HG02852 (cell line): Measurements from ENCODE around the gene NATD1.

ENCODE experiments used
- ATAC-seq: cut with Tn5 transposase; IDR thresholded peaks from one replicate; pipeline ENCODE4 v1.9.1; 2021; ENCODE audit warnings: mild to moderate bottlenecking, moderate library complexity; ENCODE audit not compliant: unreplicated experiment

The NATD1 gene

DNA sequence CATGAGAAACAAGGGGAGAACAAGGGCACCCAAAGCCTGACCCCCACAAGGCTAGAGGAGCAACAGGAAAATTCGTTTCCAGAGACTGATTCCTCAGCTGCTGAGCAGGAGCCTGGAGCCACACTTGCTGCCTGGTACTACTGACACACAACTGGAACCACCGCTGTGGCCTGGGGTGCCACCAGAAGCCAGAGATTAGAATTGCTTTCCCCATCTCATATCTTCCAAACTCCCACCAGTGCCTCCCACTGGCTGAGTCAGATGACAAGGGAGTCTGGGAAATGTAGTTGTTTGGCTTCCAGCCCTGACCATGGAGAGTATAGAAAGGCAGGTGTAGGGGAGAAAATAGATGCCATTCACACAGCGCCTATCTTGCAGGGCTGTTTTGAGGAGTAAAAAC lies 35.1 kb downstream of the NATD1 start:
- no peak for ATAC-seq

DNA sequence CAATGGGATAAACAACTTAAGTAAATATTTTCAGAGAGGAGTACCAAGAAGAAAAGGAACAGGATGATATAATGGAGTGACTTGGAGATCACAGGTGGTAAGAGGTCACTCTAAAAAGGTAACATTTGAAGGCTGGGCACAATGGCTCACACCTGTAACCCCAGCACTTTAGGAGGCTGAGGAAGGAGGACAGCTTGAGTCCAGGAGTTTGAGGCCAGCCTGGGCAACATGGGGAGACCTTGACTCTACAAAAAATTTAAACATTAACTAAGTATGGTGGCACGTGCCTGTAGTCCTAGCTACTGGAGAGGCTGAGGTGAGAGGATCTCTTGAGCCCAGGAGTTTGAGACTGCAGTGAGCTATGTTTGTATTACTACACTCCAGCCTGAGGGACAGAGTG lies 35.9 kb downstream of the NATD1 start:
- no peak for ATAC-seq

DNA sequence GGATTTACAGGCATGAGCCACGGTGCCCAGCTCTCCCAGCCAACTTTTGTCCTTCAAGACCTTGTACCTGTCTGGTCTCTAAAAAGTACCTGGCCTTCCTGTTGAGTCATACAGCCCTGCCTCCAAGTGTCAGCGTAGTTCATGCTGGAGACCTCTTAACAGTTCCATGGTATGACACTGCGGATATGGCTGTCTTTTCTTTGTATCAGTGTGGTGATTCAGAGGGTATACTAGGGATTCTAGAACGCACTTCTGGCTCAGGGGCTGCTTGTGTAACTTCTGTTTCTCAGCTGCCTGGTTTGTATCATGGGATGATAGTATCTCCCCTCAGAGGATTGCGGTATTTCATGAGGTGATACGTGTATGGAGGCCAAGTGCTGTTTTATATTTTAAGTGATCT lies 37.3 kb downstream of the NATD1 start:
- no peak for ATAC-seq

DNA sequence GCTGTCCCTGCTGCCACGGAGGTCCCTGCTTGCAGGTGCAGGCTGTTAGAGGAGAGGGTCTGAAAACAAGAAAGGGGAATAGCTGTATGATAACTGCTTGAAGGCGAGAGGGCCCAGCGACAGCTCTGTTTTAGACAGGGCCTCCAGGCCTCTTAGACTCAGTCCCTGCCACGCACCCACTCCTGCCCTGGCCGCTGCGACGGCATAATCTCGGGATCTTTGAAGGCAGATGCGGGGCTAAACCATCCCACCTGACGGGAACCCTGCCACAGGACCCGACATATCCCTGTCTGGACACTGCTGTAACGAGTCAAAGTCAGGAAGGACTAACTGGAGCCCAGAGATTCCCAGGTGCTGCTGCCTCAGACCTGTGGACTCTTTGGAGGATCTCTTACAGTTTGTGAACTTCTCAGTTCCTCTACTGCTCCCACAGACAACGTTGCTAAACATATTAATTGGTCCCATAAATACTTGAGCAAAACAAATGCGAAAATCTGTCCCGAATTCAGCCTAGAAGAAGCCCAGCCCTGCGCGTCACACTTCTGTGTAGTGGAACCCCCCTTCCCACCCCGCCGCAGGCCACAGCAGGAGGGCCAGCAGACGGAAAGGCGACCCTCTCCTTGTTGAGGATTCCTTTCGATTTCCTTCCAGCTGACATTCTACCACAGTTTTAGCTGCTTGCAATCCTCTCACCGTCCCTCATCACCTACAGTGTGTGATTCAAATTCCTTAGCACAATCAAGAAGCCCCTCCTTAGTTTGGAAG lies 38.3 kb downstream of the NATD1 start:
- ATAC-seq = peak; percentile 13

DNA sequence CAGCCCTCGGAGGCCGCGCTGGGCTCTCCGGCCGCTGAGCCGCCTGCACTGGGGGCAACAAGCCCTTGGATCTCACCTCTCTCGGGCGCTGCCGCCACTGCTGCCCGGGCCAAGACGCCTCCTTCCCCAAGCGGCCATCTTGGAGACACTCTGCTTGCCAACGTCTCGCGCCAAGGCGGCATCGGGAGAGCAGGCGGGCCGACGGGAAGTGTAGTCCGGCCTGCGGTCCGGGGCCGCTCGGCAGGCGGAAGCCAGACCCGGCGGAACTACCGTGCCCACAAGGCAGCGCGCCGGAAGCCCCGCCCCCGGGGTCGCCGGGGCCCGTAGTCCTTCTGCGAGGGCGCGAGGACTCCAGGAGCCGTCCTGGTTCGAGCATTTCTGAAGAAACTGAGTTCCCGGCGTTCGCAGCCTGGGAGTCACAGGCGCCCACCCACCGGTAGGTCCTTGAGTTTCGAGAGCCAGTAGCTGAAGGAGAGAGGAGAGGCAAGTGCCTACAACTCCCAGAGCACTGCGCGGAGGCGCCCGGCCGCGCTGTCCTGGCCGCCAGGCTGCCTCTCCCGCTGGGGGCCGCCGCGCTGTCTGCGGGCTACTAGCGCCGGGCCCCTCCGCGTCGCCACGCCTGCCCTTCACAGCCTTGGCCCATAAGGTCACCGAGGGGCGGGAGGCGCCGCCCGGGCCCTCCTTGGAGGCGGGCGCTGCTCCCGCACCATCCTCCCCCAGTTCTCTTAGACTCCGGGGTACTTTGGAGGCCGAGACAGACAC lies 39.0 kb downstream of the NATD1 start, which contains the start of gene TMEM11:
TSS of gene TMEM11 (minus strand) at position 147 of the 762 bp plus-strand sequence. CDS start at position 138, 9 bp downstream.
- peak; percentile 86 for ATAC-seq

GRCh38 chr17:21213638-21214014 lies 39.6 kb downstream of the NATD1 start:
- ATAC-seq = peak; percentile 14

DNA sequence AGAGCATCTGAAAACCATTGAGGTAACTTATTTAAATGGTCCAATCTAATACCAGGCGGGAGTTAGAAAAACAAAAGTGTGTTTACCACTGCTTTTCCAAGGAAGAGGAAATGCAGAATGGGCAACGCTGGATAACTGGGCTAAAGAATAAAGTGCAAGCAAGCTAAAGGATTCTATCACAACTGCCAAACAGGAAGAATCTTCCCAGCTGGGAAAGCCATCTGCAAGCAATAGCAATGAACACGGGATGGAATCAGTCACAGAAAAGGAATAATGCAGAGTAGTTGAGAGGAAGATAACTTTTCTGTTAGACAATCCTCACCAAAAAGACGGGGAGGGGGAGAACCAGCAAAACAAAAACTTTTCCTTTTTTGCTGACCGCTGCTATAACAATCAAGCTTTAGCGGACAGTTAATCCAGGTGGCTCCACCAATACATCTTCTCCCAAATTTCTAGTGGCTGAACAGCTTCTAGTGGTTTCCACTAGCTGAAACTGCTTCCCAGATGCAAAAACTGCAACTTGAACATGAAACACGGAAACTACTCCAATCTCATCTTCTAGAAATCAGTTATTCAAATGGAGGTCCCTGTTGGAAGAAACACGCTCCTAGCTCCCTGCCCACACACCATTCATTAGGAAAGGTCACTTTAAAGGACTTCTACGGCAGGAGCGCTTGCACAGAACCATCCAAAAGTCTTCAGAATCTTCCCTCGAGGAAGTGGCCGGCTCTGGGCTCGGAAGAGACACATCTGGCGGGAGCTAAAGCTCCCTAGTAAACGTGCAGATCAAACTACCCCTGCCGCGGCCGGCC lies 40.2 kb downstream of the NATD1 start:
- ATAC-seq = no peak

DNA sequence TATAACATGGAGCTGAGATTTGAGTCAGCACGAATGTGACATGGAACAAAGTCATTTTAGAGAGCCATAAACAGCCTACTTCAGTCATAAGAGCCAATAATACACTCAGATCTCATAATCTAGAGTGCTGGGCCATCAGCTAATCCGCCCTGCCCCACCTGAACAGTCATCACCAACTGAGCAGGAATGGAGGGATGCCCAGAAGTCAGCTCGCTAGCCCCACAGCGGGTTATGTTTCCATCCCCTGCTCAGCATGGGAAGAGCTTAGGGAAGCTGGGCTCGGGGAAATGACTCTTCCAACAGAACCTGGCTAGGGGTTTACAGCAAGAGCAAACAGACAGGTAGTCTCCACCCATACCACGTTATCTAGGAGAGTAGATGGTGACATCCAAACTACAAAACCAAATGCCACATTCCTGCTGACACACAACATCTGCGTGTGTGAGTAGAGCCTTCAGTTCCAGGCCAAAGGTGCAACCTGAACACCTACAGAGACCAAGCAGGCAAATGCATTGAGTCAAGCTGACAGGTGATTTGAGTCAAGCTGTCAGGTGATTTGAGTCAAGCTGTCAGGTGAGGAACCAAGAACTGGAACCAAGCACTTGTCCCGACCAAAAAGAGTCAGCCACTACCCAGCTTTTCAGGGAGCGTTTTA lies 41.3 kb downstream of the NATD1 start:
- no peak for ATAC-seq

- ATAC-seq = no peak
These were observed 42.7 kb downstream of the NATD1 start for GRCh38 chr17:21210411-21211076.

DNA sequence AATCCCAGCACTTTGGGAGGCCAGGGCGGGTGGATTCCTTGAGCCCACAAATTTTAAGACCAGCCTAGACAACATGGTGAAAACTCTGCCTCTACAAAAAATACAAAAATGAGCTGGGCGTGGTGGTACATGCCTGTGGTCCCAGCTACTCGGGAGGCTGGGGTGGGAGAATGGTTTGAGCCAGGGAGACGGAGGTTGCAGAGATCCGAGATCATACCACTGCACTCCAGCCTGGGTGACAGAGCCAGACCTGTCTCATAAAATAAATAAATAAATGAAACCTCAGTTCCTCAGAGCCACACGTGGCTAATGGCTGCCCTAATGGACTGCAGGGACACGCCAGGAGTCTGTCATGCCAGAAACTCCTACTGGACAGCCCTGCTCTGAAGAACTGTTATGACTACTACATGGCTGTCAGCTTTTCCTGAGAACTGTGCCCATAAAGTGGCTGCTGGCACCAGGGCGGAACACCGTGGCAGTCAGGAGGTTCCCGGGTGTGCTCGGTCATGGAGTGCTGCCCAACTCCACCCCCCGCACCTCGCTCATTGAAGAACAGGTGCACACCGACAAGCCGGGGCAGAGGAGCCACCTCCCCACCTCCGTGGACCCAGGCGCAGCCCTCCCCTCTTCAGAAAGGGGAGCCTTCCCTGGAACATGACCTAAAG lies 43.6 kb downstream of the NATD1 start:
- ATAC-seq = no peak

DNA sequence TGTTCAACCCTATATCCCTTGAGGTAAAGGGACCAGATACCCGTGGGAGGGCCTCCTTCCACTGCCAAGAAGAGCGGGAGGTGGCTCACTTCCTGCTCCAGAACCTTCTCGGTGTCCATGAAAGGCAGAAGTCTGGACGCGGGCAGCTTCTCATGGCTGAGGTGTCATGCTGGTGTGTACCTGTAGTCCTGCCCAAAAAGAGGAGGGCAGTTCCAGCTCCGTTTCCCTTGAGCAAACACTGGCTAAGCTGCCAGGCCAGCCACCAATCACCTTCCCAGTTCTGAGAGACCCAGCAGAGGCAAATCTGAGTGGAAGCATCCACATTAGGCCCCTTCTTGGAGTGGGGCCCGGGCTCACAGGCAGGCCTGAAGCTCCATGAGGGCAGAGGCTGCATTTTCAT lies 44.9 kb downstream of the NATD1 start:
- no peak for ATAC-seq

- no peak for ATAC-seq
These were observed 48.3 kb downstream of the NATD1 start for GRCh38 chr17:21204935-21205334.

GRCh38 chr17:21202512-21202911 lies 50.7 kb downstream of the NATD1 start:
- no peak for ATAC-seq

- no peak for ATAC-seq
These were observed 51.3 kb downstream of the NATD1 start for GRCh38 chr17:21201874-21202273.

DNA sequence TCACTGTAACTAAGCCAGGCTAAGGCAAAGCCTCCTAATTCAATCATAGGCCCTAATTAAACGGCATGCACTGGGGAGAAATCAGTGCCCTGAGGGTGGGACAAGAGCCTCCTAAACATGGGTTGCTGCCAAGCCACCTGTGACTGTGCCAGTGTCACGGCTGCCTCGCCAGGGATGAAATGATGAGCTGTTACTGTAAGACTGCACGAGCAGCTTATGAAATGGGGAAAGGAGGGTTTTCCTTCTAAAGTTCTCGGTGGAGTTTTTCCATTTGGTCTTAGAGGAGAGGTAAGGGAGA lies 52.0 kb downstream of the NATD1 start:
- no peak for ATAC-seq

GRCh38 chr17:21200590-21201297 lies 52.5 kb downstream of the NATD1 start:
- ATAC-seq = no peak

GRCh38 chr17:21199856-21200255 lies 53.4 kb downstream of the NATD1 start:
- no peak for ATAC-seq

- ATAC-seq = no peak
These were observed 53.9 kb downstream of the NATD1 start for GRCh38 chr17:21199311-21199710.

DNA sequence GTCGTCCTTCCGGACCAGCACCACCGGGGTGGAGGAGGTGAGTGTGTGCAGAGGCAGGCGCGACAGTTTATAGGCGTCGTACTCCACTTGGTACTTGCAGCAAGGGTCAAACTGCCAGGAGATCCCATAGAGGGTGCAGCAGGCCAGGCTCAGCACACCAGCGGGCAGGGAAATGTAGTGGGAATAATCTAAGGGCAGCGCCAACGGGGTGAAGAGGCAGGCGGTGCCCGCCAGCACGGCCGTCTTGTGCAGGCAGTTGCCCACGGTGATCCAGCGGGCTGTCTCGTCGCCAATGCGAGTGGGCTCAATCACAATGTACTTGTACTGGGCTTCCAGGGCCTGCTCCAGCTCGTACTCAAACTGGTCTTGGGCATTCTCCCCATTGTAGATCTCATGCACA lies 54.8 kb downstream of the NATD1 start:
- no peak for ATAC-seq
